Gastroesophageal sphincter (tissue), 4 donors: ENCODE measurements around the gene TAF3. TPM values are rescaled to one million over a fixed set of nuclear protein-coding genes. Genes with fewer than 3 reads are reported as not detected.

ENCODE experiments used
- ATAC-seq: fragments of 150-250 bp; one replicate; pipeline ENCODE4 v1.9.1; 2016; ENCODE audit warnings: mild to moderate bottlenecking, moderate library complexity
- H3K27ac ChIP-seq, 4 donors: fragments of 200-600 bp; sonication (generic) in 3 of 4; 1 replicate in 3 of 4; 2 replicates in 1 of 4; pipeline ENCODE4 v1.5.1; 2016 to 2019
- H3K27me3 ChIP-seq: fragments of 200-600 bp; sonication (generic); one replicate; pipeline ENCODE4 v1.5.1; 2019
- H3K36me3 ChIP-seq, 2 donors: fragments of 200-600 bp; sonication (generic); one replicate each; pipeline ENCODE4 v1.5.1; 2019; ENCODE audit warnings: control low read depth in 1 of 2
- H3K4me1 ChIP-seq, 3 donors: fragments of 200-600 bp; sonication (generic); 1 replicate in 2 of 3; 2 replicates in 1 of 3; pipeline ENCODE4 v1.5.1; 2016 to 2019; ENCODE audit warnings: control low read depth in 2 of 3
- H3K4me3 ChIP-seq, 2 donors: fragments of 200-600 bp; sonication (generic); one replicate each; pipeline ENCODE4 v1.5.1; 2019; ENCODE audit warnings: mild to moderate bottlenecking in 1 of 2, moderate library complexity in 1 of 2
- H3K9me3 ChIP-seq, 3 donors: fragments of 200-600 bp; sonication (generic); one replicate each; pipeline ENCODE4 v1.5.1; 2017 to 2019; ENCODE audit warnings: control low read depth in 2 of 3
- CTCF ChIP-seq, 4 experiments: fragments of 200-600 bp in 2 of 4; fragments of 450-650 bp in 2 of 4; sonication (generic) in 1 of 4; IDR thresholded peaks; one replicate each; pipeline ENCODE4 v1.5.1; 2017 to 2019; ENCODE audit warnings: antibody characterized with exemption in 4 of 4, mild to moderate bottlenecking in 2 of 4, moderate library complexity in 2 of 4
- EP300 ChIP-seq: sonication (generic); formaldehyde crosslinking; IDR thresholded peaks from one replicate; pipeline ENCODE4 v1.6.1; 2017; ENCODE audit warnings: antibody characterized with exemption, mild to moderate bottlenecking
- POLR2A ChIP-seq, 2 donors: fragments of 450-650 bp; IDR thresholded peaks; one replicate each; pipeline ENCODE4 v1.6.1; 2017; ENCODE audit warnings: antibody characterized with exemption in 2 of 2, mild to moderate bottlenecking in 2 of 2, moderate library complexity in 1 of 2
- POLR2AphosphoS5 ChIP-seq: sonication (generic); formaldehyde crosslinking; IDR thresholded peaks from one replicate; pipeline ENCODE4 v1.6.1; 2017; ENCODE audit warnings: antibody characterized with exemption
- WGBS, 2 donors: methylation state at CpG; one replicate each; pipeline ENCODE4 v1.1.5; 2018; ENCODE audit warnings: low coverage in 1 of 2; 5-methylcytosine and 5-hydroxymethylcytosine counted together
- total RNA-seq, 4 donors: library from RNA; depleted of rRNA; stranded (reverse); fragments of >200 nt; gene quantifications; one replicate each; pipeline ENCODE4 v1.1.0, GENCODE V29; 2016

Gene TAF3
- total RNA-seq, 4 donors from 2014 or later = 5.7 to 11.8 (median 8.8) TPM

- 80 to 86% methylated on average over 1 to 2 of the region's 3 CpGs for WGBS, 2 donors
- no peak for ATAC-seq
- no peak for TF ChIP-seq POLR2A (IDR thresholded peaks at IDR 0.05)
- no peak for TF ChIP-seq CTCF (IDR thresholded peaks at IDR 0.05)
- no peak for TF ChIP-seq EP300
- TF ChIP-seq POLR2AphosphoS5 = no peak
- H3K27me3 ChIP-seq = no peaks in the 10 kb centered on the region
- peaks cover 0 to 8% of the 10 kb centered on the region in 2 donors for H3K36me3 ChIP-seq
- no peak overlapping the region for H3K4me3 ChIP-seq
- no peak overlapping the region for H3K27ac ChIP-seq
- H3K4me1 ChIP-seq = peaks cover 0 to 12% (median 0%) of the 10 kb centered on the region in 3 donors
- no peaks in the 10 kb centered on the region for H3K9me3 ChIP-seq
These were observed 4.8 kb upstream of the TAF3 start for GRCh38 chr10:7813481-7813880.

GRCh38 chr10:7817576-7817975 lies 729 bp upstream of the TAF3 start:
- peak overlapping the region; percentile 84 to 93 for H3K4me3 ChIP-seq
- peaks cover 0 to 6% of the 10 kb centered on the region in 2 donors for H3K36me3 ChIP-seq
- H3K9me3 ChIP-seq = no peaks in the 10 kb centered on the region
- H3K4me1 ChIP-seq = peaks cover 0 to 31% (median 3%) of the 10 kb centered on the region in 3 donors
- 8 to 25% methylated on average over 5 to 9 of the region's 12 CpGs for WGBS, 2 donors
- no peak overlapping the region for H3K27ac ChIP-seq
- H3K27me3 ChIP-seq = no peaks in the 10 kb centered on the region
- TF ChIP-seq EP300 (no peak), CTCF (IDR thresholded peaks at IDR 0.05) (no peak), POLR2A (IDR thresholded peaks at IDR 0.05) (no peak), POLR2AphosphoS5 (no peak)
- ATAC-seq = no peak

GRCh38 chr10:7817984-7818294 lies 366 bp upstream of the TAF3 start:
- peak overlapping the region in 3 of 4 donors; percentile 61 to 83 (median 80) for H3K27ac ChIP-seq
- no peaks in the 10 kb centered on the region for H3K27me3 ChIP-seq
- no peak for ATAC-seq

GRCh38 chr10:7819121-7819460 lies 786 bp downstream of the TAF3 start:
- Histone ChIP-seq H3K36me3 (peaks cover 0 to 18% of the 10 kb centered on the region in 2 donors), H3K4me1 (peaks cover 0 to 31% (median 3%) of the 10 kb centered on the region in 3 donors), H3K27me3 (no peaks in the 10 kb centered on the region), H3K4me3 (peak overlapping the region; percentile 84 to 93), H3K9me3 (no peaks in the 10 kb centered on the region), H3K27ac (peak overlapping the region in 3 of 4 donors; percentile 61 to 83 (median 80))
- no peak for TF ChIP-seq POLR2A (IDR thresholded peaks at IDR 0.05)
- TF ChIP-seq CTCF (IDR thresholded peaks at IDR 0.05) = peak in 1 of 4 experiments; percentile 36
- TF ChIP-seq POLR2AphosphoS5 = no peak
- no peak for ATAC-seq
- WGBS, 2 donors = 0% methylated on average over 16 of the region's 17 CpGs; no CpG with 5 or more reads in 1 of the 2 donors

More at GRCh38 chr10:7817984-7818294, 366 bp upstream of the TAF3 start:
- peaks cover 0 to 9% of the 10 kb centered on the region in 2 donors for H3K36me3 ChIP-seq
- H3K9me3 ChIP-seq = no peaks in the 10 kb centered on the region
- H3K4me3 ChIP-seq = peak overlapping the region; percentile 84 to 93
- TF ChIP-seq POLR2A (IDR thresholded peaks at IDR 0.05) = no peak
- no peak for TF ChIP-seq CTCF (IDR thresholded peaks at IDR 0.05)
- no peak for TF ChIP-seq POLR2AphosphoS5
- no peak for TF ChIP-seq EP300
- WGBS, 2 donors = 0 to 2% methylated on average over 7 to 9 of the region's 10 CpGs
- H3K4me1 ChIP-seq = peaks cover 0 to 31% (median 3%) of the 10 kb centered on the region in 3 donors

GRCh38 chr10:7824251-7824650 lies 5.9 kb downstream of the TAF3 start:
- Histone ChIP-seq H3K4me3 (no peak overlapping the region), H3K9me3 (no peaks in the 10 kb centered on the region), H3K4me1 (peaks cover 0 to 17% (median 3%) of the 10 kb centered on the region in 3 donors), H3K27me3 (no peaks in the 10 kb centered on the region), H3K27ac (no peak overlapping the region), H3K36me3 (peaks cover 0 to 50% of the 10 kb centered on the region in 2 donors)
- ATAC-seq = no peak
- 77 to 83% methylated on average over 3 of the region's 3 CpGs for WGBS, 2 donors
- TF ChIP-seq POLR2A (IDR thresholded peaks at IDR 0.05) = no peak
- TF ChIP-seq EP300 = no peak
- TF ChIP-seq POLR2AphosphoS5 = no peak
- no peak for TF ChIP-seq CTCF (IDR thresholded peaks at IDR 0.05)
